ENCODE measurements around the gene MYPN. TPM values are rescaled to one million over a fixed set of nuclear protein-coding genes. Genes with fewer than 3 reads are reported as not detected.
A peak's percentile ranks its signal among the peaks of the same experiment; 100 is the strongest.
"Not testable (repeated sequence)": the region's sequence is repeated elsewhere in the genome, so short reads cannot be mapped to it uniquely, and the experiment has no call there.

Gene MYPN
- polyA plus RNA-seq, 2 of the 4 experiments (the other 2 are of a cell fraction) = 1.5 to 2.1 TPM

GRCh38 chr10:68074775-68075549 lies 34.3 kb upstream of the MYPN start, which contains the start of gene HERC4:
Gene HERC4 (minus strand): TSS chr10:68075283. CDS start chr10:68073108, 2,175 bp downstream.
- ATAC-seq (peak; percentile 96 to 97), DNase-seq (ENCODE audit: low read depth in 1 of 2, low spot score in 1 of 2) (peak; percentile 87 to 94), FAIRE-seq (no peak)
- 3% methylated on average over 16 of the region's 64 CpGs for WGBS (ENCODE audit: missing lambda C conversion rate)
- peak within 1 kb of the TSS; percentile 98 to 99 for H3K27ac ChIP-seq
- POLR2A ChIA-PET = interaction anchor here (0.6 to 1.0 kb wide), 4 partner anchors 175 to 260 kb away, joined by 3 to 4 read pairs (median 3); partner anchors contain the start of genes HNRNPH3 and PBLD
- CTCF ChIA-PET = interaction anchor here (0.9 to 3.5 kb wide), 5 partner anchors 8 to 138 kb away, joined by 3 to 25 read pairs (median 5); no protein-coding TSS in a partner anchor
- H3K4me2 ChIP-seq = peak within 1 kb of the TSS; percentile 89
- H3K9me3 ChIP-seq = no peaks in the 10 kb centered on the region
- peak within 1 kb of the TSS; percentile 97 for H3K4me3 ChIP-seq
- H3K4me1 ChIP-seq = peaks cover 31% of the 10 kb centered on the region
- peak; percentile 41 to 85; a peak in 3 of 5 replicates for TF ChIP-seq JUN (IDR thresholded peaks at IDR 0.05)
- no peak for TF ChIP-seq POLR2AphosphoS2 (conservative IDR thresholded peaks at IDR 0.05; ENCODE audit: low read length)
- no peak for TF ChIP-seq ATOH8 (CRISPR knock-in tag; IDR thresholded peaks at IDR 0.05; ENCODE audit: low read depth)
- 0 out of 3 replicates have a peak, but pooled peaks have one; percentile 54 for TF ChIP-seq BCL3 (IDR thresholded peaks at IDR 0.05)
- peak; percentile 96 for TF ChIP-seq E2F6 (IDR thresholded peaks at IDR 0.05; ENCODE audit: borderline replicate concordance, low read depth)
- peak; percentile 25 for TF ChIP-seq CHD2 (IDR thresholded peaks at IDR 0.05; ENCODE audit: low read length, partially characterized antibody)
- TF ChIP-seq KDM1A (IDR thresholded peaks at IDR 0.05; ENCODE audit: low read depth) = no peak
- TF ChIP-seq PHF8 (IDR thresholded peaks at IDR 0.05; ENCODE audit: borderline replicate concordance, low read depth) = peak; percentile 60; the same call in 1 of the 2 replicates
- TF ChIP-seq POLR2A (IDR thresholded peaks at IDR 0.05; ENCODE audit: low read length) = peak; percentile 57
- 0 out of 2 replicates have a peak, but pooled peaks have one; percentile 14 for TF ChIP-seq PBX3 (IDR thresholded peaks at IDR 0.05)
- peak; percentile 6; the same call in 1 of the 2 replicates for TF ChIP-seq GATA3 (IDR thresholded peaks at IDR 0.05; ENCODE audit: borderline replicate concordance)
- TF ChIP-seq MAZ (IDR thresholded peaks at IDR 0.05; ENCODE audit: borderline replicate concordance, low read depth, low read length) = 0 out of 2 replicates have a peak, but pooled peaks have one; percentile 33
- TF ChIP-seq MAX (IDR thresholded peaks at IDR 0.05) = peak; percentile 87
- TF ChIP-seq MYC (IDR thresholded peaks at IDR 0.05; ENCODE audit: borderline replicate concordance, low read length) = peak; percentile 76; the same call in 1 of the 2 replicates
- TF ChIP-seq EHF (CRISPR knock-in tag; IDR thresholded peaks at IDR 0.05) = no peak
- no peak for TF ChIP-seq NFE2L2 (conservative IDR thresholded peaks at IDR 0.05; ENCODE audit: low read length)
- no peak for TF ChIP-seq FOSL2 (IDR thresholded peaks at IDR 0.05)
- TF ChIP-seq FOSL2 (CRISPR knock-in tag; IDR thresholded peaks at IDR 0.05) = 0 out of 2 replicates have a peak, but pooled peaks have one; percentile 12

GRCh38 chr10:68075550-68076004 lies 33.7 kb upstream of the MYPN start:
- ChIA-PET CTCF (interaction anchor here (1.0 to 3.5 kb wide), 4 partner anchors 81 to 137 kb away, joined by 3 to 25 read pairs (median 6); no protein-coding TSS in a partner anchor), POLR2A (interaction anchor here (0.6 to 1.0 kb wide), 4 partner anchors 174 to 259 kb away, joined by 3 to 4 read pairs (median 3); partner anchors contain the start of genes HNRNPH3 and PBLD)
- ATAC-seq (no peak), FAIRE-seq (no peak), DNase-seq (ENCODE audit: low read depth in 1 of 2, low spot score in 1 of 2) (no peak)
- TF ChIP-seq ESRRA (IDR thresholded peaks at IDR 0.05; ENCODE audit: borderline replicate concordance, low read length) (no peak), HOXB13 (CRISPR knock-in tag; IDR thresholded peaks at IDR 0.05; ENCODE audit: low read depth) (0 out of 2 replicates have a peak, but pooled peaks have one; percentile 20)
- 20% methylated on average over 3 of the region's 3 CpGs for WGBS (ENCODE audit: missing lambda C conversion rate)
- H3K4me3 ChIP-seq = peak overlapping the region; percentile 15; the same call in 1 of the 3 replicates
- peak overlapping the region; percentile 98 to 99 for H3K27ac ChIP-seq
- no peaks in the 10 kb centered on the region for H3K9me3 ChIP-seq
- H3K4me2 ChIP-seq = peak overlapping the region; percentile 75
- peaks cover 27% of the 10 kb centered on the region for H3K4me1 ChIP-seq

GRCh38 chr10:68076081-68076480 lies 33.2 kb upstream of the MYPN start:
- not testable (repeated sequence) for H3K4me2 ChIP-seq; ATAC-seq; H3K9me3 ChIP-seq; H3K27ac ChIP-seq; FAIRE-seq; DNase-seq (ENCODE audit: low read depth in 1 of 2, low spot score in 1 of 2); H3K4me3 ChIP-seq
- CTCF ChIA-PET = interaction anchor here (1.0 to 3.5 kb wide), 4 partner anchors 80 to 137 kb away, joined by 3 to 25 read pairs (median 6); no protein-coding TSS in a partner anchor
- POLR2A ChIA-PET = interaction anchor here (1.0 kb wide), 1 partner anchor 256 kb away, joined by 3 read pairs; the partner anchor contains the start of gene HNRNPH3
- peaks cover 27% of the 10 kb centered on the region for H3K4me1 ChIP-seq
- WGBS (ENCODE audit: missing lambda C conversion rate) = 92% methylated on average over 15 of the region's 15 CpGs
